Endothelial cell of hepatic sinusoid (primary cell): ENCODE results near the gene FBXL15.

ENCODE experiments used
- in situ Hi-C: cut with HindIII; loops from 2 replicates; pipeline ENCODE4 v1.10.0; 2017; ENCODE audit warnings: low sequenced_read_pairs

Gene FBXL15

GRCh38 chr10:102420714-102421506 lies at the start of gene FBXL15:
FBXL15 (plus strand) TSS chr10:102420836; CDS start chr10:102421130, 294 bp downstream.
- in situ Hi-C loops, result no loop called here

GRCh38 chr10:102371295-102371694 lies 49.3 kb upstream of the FBXL15 start:
- in situ Hi-C loops, result loop anchor here (5.0 kb wide), 1 partner anchor 111 kb away; no protein-coding TSS in a partner anchor

- in situ Hi-C loops, result no loop called here
Observed at GRCh38 chr10:102375250-102375649, 45.4 kb upstream of the FBXL15 start.

GRCh38 chr10:102375867-102376266 lies 44.8 kb upstream of the FBXL15 start:
- in situ Hi-C loops, result no loop called here

- in situ Hi-C loops, result no loop called here
Observed at GRCh38 chr10:102376901-102377300, 43.7 kb upstream of the FBXL15 start.

- in situ Hi-C loops, result no loop called here
Observed at GRCh38 chr10:102379383-102379782, 41.3 kb upstream of the FBXL15 start.

- in situ Hi-C loops, result loop anchor here (5.0 to 10.0 kb wide), 3 partner anchors 50 to 157 kb away; partner anchors contain the start of genes CUEDC2 and ELOVL3
Observed at GRCh38 chr10:102381983-102382382, 38.7 kb upstream of the FBXL15 start.

GRCh38 chr10:102382871-102383270 lies 37.8 kb upstream of the FBXL15 start:
- in situ Hi-C loops, result loop anchor here (5.0 to 10.0 kb wide), 3 partner anchors 49 to 158 kb away; partner anchors contain the start of genes CUEDC2 and ELOVL3

- in situ Hi-C loops, result loop anchor here (5.0 to 10.0 kb wide), 3 partner anchors 48 to 159 kb away; partner anchors contain the start of genes CUEDC2 and ELOVL3
Observed at GRCh38 chr10:102384053-102384452, 36.6 kb upstream of the FBXL15 start.

- in situ Hi-C loops, result loop anchor here (5.0 to 10.0 kb wide), 4 partner anchors 33 to 160 kb away; partner anchors contain the start of genes CUEDC2 and ELOVL3
Observed at GRCh38 chr10:102384606-102385429, 35.8 kb upstream of the FBXL15 start.

- in situ Hi-C loops, result loop anchor here (5.0 to 10.0 kb wide), 2 partner anchors 38 to 165 kb away; partner anchors contain the start of gene ELOVL3
Observed at GRCh38 chr10:102389894-102390293, 30.7 kb upstream of the FBXL15 start.

- in situ Hi-C loops, result no loop called here
Observed at GRCh38 chr10:102392306-102392705, 28.3 kb upstream of the FBXL15 start.

GRCh38 chr10:102393411-102394078 lies 27.1 kb upstream of the FBXL15 start:
- in situ Hi-C loops, result no loop called here

GRCh38 chr10:102394079-102394800 lies 26.4 kb upstream of the FBXL15 start:
- in situ Hi-C loops, result no loop called here

GRCh38 chr10:102394801-102395399 lies 25.7 kb upstream of the FBXL15 start:
- in situ Hi-C loops, result no loop called here

GRCh38 chr10:102395400-102396316 lies 25.0 kb upstream of the FBXL15 start, which contains the start of gene NFKB2:
NFKB2 (plus strand) TSS chr10:102395705; CDS start chr10:102395960, 255 bp downstream.
- in situ Hi-C loops, result no loop called here

GRCh38 chr10:102396317-102396650 lies 24.4 kb upstream of the FBXL15 start:
- in situ Hi-C loops, result no loop called here

GRCh38 chr10:102396730-102397151 lies 23.9 kb upstream of the FBXL15 start:
- in situ Hi-C loops, result no loop called here
